ENCODE data around the gene GBP4.

GRCh38 chr1:89169166-89169565 is 29.6 kb downstream of the GBP4 start:
- no peak for TF ChIP-seq TAF1 (IDR thresholded peaks at IDR 0.05; ENCODE audit: low read depth, low read length)
- TF ChIP-seq POLR2A (IDR thresholded peaks at IDR 0.05; ENCODE audit: low read depth, low read length), result no peak
- TF ChIP-seq POLR2AphosphoS5 (IDR thresholded peaks at IDR 0.05; ENCODE audit: low read depth, low read length), result no peak
- no peak for TF ChIP-seq POU2F2 (IDR thresholded peaks at IDR 0.05; ENCODE audit: low read depth, low read length)
- TF ChIP-seq SPI1 (IDR thresholded peaks at IDR 0.05; ENCODE audit: low read depth, low read length), result no peak

Data from GM12891 (cell line).